HG03060 (cell line): ENCODE results near the gene PRR30.

ENCODE experiments used
- ATAC-seq: cut with Tn5 transposase; IDR thresholded peaks from one replicate; pipeline ENCODE4 v1.9.1; 2021; ENCODE audit warnings: low read depth, moderate number of reproducible peaks; ENCODE audit not compliant: unreplicated experiment

PRR30 gene

DNA sequence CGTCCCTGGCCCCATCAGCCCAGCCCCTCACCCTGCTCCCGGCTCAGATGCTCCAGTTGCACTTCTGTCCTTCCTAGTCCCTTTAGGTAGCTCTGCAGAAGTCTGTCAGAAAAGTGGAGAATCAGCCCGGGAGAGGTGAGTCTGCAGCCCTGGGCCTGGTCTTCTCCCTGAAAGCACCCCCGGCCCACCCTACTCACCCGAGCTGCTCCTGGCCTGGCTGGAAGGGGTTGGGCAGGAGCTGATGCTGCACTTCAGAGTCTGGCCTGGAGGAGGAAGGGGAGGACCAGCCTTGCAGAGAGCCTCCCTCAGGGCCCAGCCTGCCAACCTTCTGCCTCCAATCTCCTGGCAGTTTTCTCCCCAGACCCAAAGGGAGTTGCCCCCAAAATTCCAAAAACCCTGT lies 36.9 kb downstream of the PRR30 start:
- no peak for ATAC-seq

- no peak for ATAC-seq
These were observed 39.2 kb downstream of the PRR30 start for GRCh38 chr2:27100036-27100435.

- ATAC-seq: no peak
These were observed 39.8 kb downstream of the PRR30 start for GRCh38 chr2:27099334-27099955.

- no peak for ATAC-seq
These were observed 41.9 kb downstream of the PRR30 start for GRCh38 chr2:27097341-27097740.

DNA sequence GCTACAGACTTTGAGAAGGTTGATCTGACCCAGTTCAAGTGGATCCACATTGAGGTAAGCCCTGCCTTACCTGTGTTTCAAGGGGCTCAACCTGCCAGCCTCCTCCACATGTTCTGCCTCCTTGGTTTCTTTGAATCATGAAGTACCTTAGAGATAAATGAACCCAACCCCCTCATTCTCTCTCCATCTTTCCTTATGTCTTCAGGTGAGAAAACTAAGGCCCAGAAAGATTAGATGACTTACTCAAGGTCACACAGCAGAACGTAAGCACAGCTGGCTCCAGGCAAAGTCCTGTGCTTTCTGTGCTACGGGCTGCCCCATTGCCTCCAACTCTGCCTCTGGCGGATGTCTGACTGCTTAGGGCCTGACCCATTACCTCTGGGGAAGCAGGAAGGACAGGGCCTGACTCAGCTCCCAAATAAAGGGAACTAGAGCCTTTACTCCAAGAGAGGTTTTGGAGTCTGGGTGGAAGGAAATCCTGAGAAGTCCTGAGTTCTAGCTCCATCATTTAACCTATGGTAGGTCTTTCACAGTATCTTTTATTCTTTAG lies 42.4 kb downstream of the PRR30 start:
- ATAC-seq: no peak

DNA sequence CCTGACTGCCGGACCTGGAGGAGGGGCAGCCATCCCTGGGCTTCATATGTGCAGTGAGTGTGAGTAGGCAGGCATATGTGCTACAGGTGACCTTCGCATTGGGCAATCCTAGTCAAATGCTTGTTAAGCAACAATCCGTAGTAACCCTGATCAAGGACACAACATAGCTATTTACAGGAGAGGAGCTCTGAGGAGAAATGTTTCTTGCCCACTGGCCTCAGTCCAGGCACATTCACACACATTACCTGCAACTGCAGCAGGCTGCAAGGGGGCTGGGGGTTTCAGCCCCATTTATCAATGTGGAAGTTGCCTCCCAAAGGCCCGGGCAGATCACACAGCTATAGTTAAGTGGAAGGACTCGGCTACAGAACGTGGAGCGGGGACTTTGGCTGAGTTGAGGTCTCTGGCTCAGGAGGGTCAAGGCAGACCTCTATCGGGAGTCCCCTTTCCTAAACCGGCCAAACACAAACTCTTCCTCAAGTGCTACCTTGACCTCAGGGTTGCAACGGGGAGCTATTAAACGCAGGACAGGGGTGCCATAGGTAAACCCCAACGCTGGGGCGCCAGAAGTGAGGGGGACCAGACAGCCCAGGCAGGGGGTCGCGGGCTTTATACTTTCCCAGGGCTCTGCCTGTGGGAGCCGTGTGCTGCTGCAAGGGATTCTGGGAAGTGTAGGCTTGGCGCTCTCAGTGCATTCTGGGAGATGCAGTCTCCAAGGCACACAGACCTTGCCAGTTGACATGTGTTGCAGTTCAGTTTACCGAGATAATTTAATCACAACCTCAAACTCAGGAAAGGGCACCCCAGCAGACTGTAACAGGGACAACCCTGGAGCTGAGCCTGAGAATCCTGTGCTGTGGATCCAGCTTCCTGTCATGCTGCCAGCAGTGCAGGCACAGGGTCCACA lies 43.2 kb downstream of the PRR30 start:
- ATAC-seq: no peak

DNA sequence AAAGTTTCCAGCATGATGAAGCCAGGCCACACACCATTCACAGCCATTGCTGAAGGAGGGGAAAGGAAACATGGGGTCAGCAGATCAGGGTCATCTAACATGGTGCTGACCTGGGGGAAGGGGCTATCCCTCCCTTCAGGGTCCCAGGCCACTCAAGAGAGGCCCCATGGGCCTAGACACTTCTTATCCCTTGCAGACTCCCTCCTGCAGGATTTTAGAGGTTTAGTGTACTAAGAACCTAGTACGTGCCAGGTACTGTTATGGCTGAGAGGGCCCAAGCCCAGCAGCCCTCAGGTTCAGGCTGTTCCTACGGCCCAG lies 43.8 kb downstream of the PRR30 start:
- ATAC-seq: no peak

GRCh38 chr2:27094353-27094984 lies 44.7 kb downstream of the PRR30 start:
- no peak for ATAC-seq

DNA sequence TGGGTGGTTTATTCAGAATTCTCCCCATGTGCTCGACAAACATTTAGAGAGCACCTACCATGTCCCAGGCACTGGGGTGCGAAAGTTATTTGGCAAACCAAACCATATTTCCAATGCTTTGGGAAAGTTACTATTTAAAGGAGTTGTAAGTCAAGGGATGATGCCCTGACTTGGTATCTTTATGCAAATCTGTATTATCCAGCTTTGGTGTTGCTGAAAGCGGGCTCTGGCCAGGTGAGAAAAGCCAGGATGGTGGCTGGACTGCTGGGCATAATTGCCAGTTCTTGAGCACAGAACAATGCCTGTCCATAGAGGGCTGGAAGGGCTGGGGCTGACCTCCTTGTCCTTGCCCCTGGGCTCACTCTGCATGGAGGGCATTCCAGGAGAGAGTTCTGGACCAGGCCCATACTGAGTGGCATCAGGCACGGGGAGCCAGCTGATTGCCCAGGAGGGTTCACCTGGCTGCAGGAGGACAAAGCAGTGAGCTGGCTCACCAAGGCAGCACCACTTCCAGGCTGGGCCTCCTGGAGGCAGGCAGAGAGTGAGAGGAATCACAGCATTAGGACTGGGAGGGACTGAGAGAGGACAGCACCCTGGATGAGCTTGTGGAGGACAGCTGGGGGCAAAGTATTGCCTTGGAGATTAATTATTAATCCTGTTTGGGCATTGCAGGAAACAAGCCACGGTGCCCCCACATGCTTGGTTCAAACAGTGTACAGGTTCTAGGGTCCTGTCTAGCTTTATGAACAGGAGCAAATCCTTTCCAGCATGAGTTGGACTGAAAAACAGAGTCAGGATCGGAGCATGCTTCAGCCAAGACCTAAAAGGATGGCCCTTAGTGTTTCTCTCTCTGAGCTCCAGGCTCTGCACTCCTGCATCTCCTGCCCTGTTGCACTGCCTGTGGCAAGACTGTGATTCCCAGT lies 45.5 kb downstream of the PRR30 start:
- ATAC-seq: no peak

DNA sequence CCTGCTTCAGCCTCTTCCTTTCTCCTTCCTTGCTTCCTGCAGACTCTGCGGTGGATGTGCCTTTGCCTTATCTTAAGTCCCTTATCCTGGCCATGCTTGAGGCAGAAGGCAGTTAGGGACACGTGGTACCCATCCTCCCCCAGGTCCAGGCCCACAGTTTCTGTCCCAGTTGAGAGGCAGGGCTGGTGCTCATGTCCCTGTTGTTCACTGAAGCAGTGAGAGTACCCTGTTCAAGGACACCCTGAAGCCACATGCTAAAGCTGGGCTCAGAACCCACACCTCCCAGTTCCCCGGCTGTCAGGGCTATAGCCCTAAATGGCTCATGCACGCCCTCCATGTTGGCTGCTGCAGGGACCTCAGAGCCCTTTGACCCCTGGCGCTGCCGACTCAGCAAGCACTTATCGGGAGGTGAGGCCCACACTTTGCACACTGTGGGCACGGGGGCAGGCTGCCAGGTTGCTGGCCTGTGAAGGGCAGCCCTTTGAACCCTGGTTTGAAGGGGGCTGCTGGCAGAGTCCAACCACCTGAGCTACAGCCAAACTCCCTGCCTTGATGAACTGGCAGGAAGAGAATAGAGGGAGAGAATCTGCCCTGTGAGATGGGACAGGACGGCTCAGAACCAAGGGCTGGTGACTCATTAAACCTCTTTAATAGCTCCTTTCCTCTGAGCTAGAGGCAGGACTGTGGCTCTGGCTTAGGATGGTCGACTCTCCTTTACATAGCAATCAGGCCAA lies 46.3 kb downstream of the PRR30 start:
- no peak for ATAC-seq

GRCh38 chr2:27091746-27092695 lies 47.2 kb downstream of the PRR30 start:
- ATAC-seq: no peak

DNA sequence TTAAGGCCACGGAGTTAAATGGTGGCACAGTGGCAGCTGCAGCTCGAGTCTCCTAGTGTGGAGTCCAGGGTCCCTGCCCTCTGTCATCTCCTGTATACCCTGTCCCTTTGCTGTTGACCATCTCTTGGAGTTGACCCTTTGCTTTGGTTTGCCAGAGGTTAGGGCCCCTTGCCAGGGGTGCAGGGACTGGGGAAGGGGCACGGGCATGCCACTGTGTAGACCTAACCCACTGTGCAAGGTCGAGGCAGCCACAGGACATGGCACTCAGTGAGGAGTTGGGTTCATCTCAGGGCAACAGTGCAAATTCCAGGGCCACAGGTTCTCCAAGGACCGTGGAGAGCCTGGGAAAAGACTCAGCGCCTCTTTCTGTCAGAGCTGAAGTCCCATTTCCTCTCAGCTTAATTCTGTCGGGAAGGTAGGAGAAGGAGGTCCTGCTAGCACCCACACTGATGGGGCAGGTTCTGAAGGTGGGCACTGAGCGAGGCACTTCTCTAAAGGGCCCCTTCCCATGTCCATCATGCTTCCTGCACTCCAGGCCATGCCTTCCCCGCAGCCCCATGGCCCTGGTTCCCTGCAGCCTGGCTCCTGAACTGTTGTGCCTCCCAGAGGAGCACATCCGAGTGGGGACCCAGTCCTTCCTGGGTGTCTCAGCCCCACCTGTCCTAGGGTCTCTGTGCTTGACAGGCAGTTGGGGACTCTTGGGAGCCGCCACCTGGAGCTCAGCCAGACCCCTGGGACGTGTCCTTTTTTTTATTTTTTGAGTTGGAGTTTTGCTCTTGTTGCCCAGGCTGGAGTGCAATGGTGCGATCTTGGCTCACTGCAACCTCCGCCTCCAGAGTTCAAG lies 49.9 kb downstream of the PRR30 start:
- no peak for ATAC-seq

DNA sequence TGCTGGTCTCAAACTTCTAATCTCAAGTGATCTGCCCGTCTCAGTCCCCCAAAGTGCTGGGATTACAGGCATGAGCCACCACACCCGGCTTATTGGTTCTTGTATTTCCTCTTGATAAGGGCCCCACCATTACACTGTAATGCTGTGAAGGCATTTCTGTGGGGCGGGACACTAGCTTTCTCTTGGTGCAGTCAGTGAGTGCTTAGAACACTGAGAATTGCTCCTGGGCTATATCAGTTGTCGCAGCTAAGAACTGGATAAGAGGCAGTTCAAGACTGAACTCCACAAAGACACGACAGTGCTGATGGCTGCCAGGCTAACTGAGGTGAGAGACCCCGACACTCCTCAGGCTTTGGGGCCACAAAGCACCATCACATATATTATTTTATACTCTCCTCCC lies 50.6 kb downstream of the PRR30 start:
- no peak for ATAC-seq

DNA sequence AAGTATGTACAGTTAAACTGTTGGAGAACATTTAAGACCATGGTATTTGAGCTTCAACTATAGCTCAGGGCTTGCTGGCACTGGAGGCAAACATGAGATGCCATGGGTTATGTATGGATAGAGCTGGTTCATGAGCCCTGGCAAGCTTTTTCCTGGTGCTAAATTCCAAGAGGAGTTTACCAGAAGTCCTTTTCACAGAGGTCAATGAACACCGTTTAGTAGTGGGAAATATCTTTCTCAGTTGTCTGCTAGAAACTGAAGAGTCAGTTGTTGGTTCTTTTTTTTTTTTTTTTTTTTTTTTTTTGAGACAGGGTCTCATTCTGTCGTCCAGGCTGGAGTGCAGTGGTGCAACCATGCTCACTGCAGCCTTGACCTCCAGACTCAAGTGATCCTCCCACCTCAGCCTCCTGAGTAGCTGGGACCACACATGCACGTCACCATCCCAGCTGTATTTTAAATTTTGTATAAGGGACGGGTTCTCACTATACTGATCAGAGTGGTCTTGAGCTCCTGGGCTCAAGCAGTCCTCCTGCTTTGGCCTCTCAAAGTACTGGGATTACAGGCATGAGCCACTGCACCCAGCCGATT lies 51.3 kb downstream of the PRR30 start:
- no peak for ATAC-seq
